ENCODE measurements around the gene ZNF407. TPM values are rescaled to one million over a fixed set of nuclear protein-coding genes. Genes with fewer than 3 reads are reported as not detected.

The ZNF407 gene
- total and polyA plus RNA-seq, 7 experiments from 2014 or later, result 6.8 to 31.3 (median 27.9) TPM

- H3K4me1 Mint-ChIP-seq, result peaks cover 0 to 4% (median 0%) of the 10 kb centered on the region in 7 donors
- H3K27me3 Mint-ChIP-seq, result no peaks in the 10 kb centered on the region
- DNase-seq, result no peak
Measured at GRCh38 chr18:74982946-74983635, 385.4 kb downstream of the ZNF407 start.

GRCh38 chr18:74989134-74989533, 391.5 kb downstream of the ZNF407 start:
- no peaks in the 10 kb centered on the region for H3K36me3 ChIP-seq (ENCODE audit: control insufficient read depth in 2 of 3, insufficient read depth in 3 of 3, low read length in 3 of 3)
- Mint-ChIP-seq H3K4me3 (no peak overlapping the region), H3K27ac (peak overlapping the region in 2 of 9 donors; percentile 16 to 33), H3K27me3 (no peaks in the 10 kb centered on the region), H3K9me3 (no peaks in the 10 kb centered on the region), H3K4me1 (peaks cover 18 to 45% (median 39%) of the 10 kb centered on the region in 7 donors), H3K36me3 (peaks cover 3 to 13% (median 11%) of the 10 kb centered on the region in 5 donors)
- H3K4me3 ChIP-seq (ENCODE audit: low read length), result no peak overlapping the region
- DNase-seq (no peak), ATAC-seq (no peak)
- no peaks in the 10 kb centered on the region for H3K9me3 ChIP-seq (ENCODE audit: control insufficient read depth in 2 of 3, low read length in 3 of 3)
- CTCF ChIA-PET, result no interaction called here
- H3K27me3 ChIP-seq (ENCODE audit: control insufficient read depth in 2 of 2, insufficient read depth in 2 of 2, low read length in 2 of 2), result no peaks in the 10 kb centered on the region
- intact Hi-C loops (cut with micrococcal nuclease), result no loop called here
- H3K27ac ChIP-seq (ENCODE audit: low read depth, low read length), result no peak overlapping the region
- peaks cover under 1 to 39% of the 10 kb centered on the region in 2 donors for H3K4me1 ChIP-seq (ENCODE audit: control insufficient read depth in 2 of 2, insufficient read depth in 2 of 2, low read length in 2 of 2)
- POLR2A ChIA-PET, result interaction anchor here (0.6 kb wide), 1 partner anchor 24 kb away, joined by 3 read pairs; no protein-coding TSS in a partner anchor

More at GRCh38 chr18:74982946-74983635, 385.4 kb downstream of the ZNF407 start:
- H3K9me3 Mint-ChIP-seq, result no peaks in the 10 kb centered on the region
- ATAC-seq, result peak; percentile 86
- peaks cover 1 to 38% (median 29%) of the 10 kb centered on the region in 5 donors for H3K36me3 Mint-ChIP-seq
- H3K4me3 ChIP-seq (ENCODE audit: low read length), result no peak overlapping the region
- no peak overlapping the region for H3K4me3 Mint-ChIP-seq
- CTCF ChIA-PET, result no interaction called here
- H3K36me3 ChIP-seq (ENCODE audit: control insufficient read depth in 2 of 3, insufficient read depth in 3 of 3, low read length in 3 of 3), result no peaks in the 10 kb centered on the region
- H3K27me3 ChIP-seq (ENCODE audit: control insufficient read depth in 2 of 2, insufficient read depth in 2 of 2, low read length in 2 of 2), result no peaks in the 10 kb centered on the region
- no peaks in the 10 kb centered on the region for H3K9me3 ChIP-seq (ENCODE audit: control insufficient read depth in 2 of 3, low read length in 3 of 3)
- no peak overlapping the region for H3K27ac ChIP-seq (ENCODE audit: low read depth, low read length)
- no peaks in the 10 kb centered on the region for H3K4me1 ChIP-seq (ENCODE audit: control insufficient read depth in 2 of 2, insufficient read depth in 2 of 2, low read length in 2 of 2)
- intact Hi-C loops (cut with micrococcal nuclease), result no loop called here
- POLR2A ChIA-PET, result no interaction called here
- peak overlapping the region in 1 of 9 donors; percentile 65 for H3K27ac Mint-ChIP-seq

- H3K9me3 ChIP-seq (ENCODE audit: control insufficient read depth in 2 of 3, low read length in 3 of 3), result no peaks in the 10 kb centered on the region
- Mint-ChIP-seq H3K4me1 (peaks cover 30 to 58% (median 50%) of the 10 kb centered on the region in 7 donors), H3K27ac (peak overlapping the region in 5 of 9 donors; percentile 48 to 92 (median 69)), H3K36me3 (peaks cover 4 to 20% (median 11%) of the 10 kb centered on the region in 5 donors), H3K27me3 (no peaks in the 10 kb centered on the region), H3K9me3 (no peaks in the 10 kb centered on the region), H3K4me3 (peak overlapping the region in 2 of 10 donors; percentile 51)
- intact Hi-C loops (cut with micrococcal nuclease), result loop anchor here in 1 of 2 donors (5.0 kb wide), 1 partner anchor 82 kb away; no protein-coding TSS in a partner anchor
- ChIA-PET CTCF (interaction anchor here (0.7 kb wide), 1 partner anchor 85 kb away, joined by 3 read pairs; no protein-coding TSS in a partner anchor), POLR2A (interaction anchor here (0.6 to 1.0 kb wide), 2 partner anchors 81 to 91 kb away, joined by 4 to 6 read pairs; no protein-coding TSS in a partner anchor)
- ATAC-seq, result peak; percentile 62
- DNase-seq, result no peak
- no peaks in the 10 kb centered on the region for H3K36me3 ChIP-seq (ENCODE audit: control insufficient read depth in 2 of 3, insufficient read depth in 3 of 3, low read length in 3 of 3)
- no peak overlapping the region for H3K27ac ChIP-seq (ENCODE audit: low read depth, low read length)
- H3K4me1 ChIP-seq (ENCODE audit: control insufficient read depth in 2 of 2, insufficient read depth in 2 of 2, low read length in 2 of 2), result peaks cover 10 to 48% of the 10 kb centered on the region in 2 donors
- peak overlapping the region; percentile 17 for H3K4me3 ChIP-seq (ENCODE audit: low read length)
- H3K27me3 ChIP-seq (ENCODE audit: control insufficient read depth in 2 of 2, insufficient read depth in 2 of 2, low read length in 2 of 2), result no peaks in the 10 kb centered on the region
Measured at GRCh38 chr18:74990563-74991081, 393.0 kb downstream of the ZNF407 start.

- H3K4me3 ChIP-seq (ENCODE audit: low read length), result peak overlapping the region; percentile 29
- peaks cover 27 to 54% (median 40%) of the 10 kb centered on the region in 7 donors for H3K4me1 Mint-ChIP-seq
Measured at GRCh38 chr18:74994502-74995418, 397.1 kb downstream of the ZNF407 start.

GRCh38 chr18:74995419-74995736, 397.7 kb downstream of the ZNF407 start:
- H3K9me3 Mint-ChIP-seq, result peaks cover 0 to 8% (median 0%) of the 10 kb centered on the region in 11 donors
- intact Hi-C loops (cut with micrococcal nuclease), result loop anchor here in 1 of 2 donors (2.0 kb wide), 1 partner anchor 45 kb away; no protein-coding TSS in a partner anchor

More at GRCh38 chr18:74994502-74995418, 397.1 kb downstream of the ZNF407 start:
- Histone ChIP-seq H3K27me3 (ENCODE audit: control insufficient read depth in 2 of 2, insufficient read depth in 2 of 2, low read length in 2 of 2) (no peaks in the 10 kb centered on the region), H3K36me3 (ENCODE audit: control insufficient read depth in 2 of 3, insufficient read depth in 3 of 3, low read length in 3 of 3) (no peaks in the 10 kb centered on the region), H3K4me1 (ENCODE audit: control insufficient read depth in 2 of 2, insufficient read depth in 2 of 2, low read length in 2 of 2) (peaks cover 10 to 55% of the 10 kb centered on the region in 2 donors), H3K9me3 (ENCODE audit: control insufficient read depth in 2 of 3, low read length in 3 of 3) (no peaks in the 10 kb centered on the region), H3K27ac (ENCODE audit: low read depth, low read length) (no peak overlapping the region)
- Mint-ChIP-seq H3K27ac (peak overlapping the region in 8 of 9 donors; percentile 21 to 87 (median 69)), H3K4me3 (peak overlapping the region in 7 of 10 donors; percentile 1 to 79 (median 44)), H3K36me3 (peaks cover 9 to 26% (median 22%) of the 10 kb centered on the region in 5 donors), H3K27me3 (no peaks in the 10 kb centered on the region), H3K9me3 (peaks cover 0 to 8% (median 0%) of the 10 kb centered on the region in 11 donors)
- DNase-seq, result peak in 1 of 9 donors; percentile 24
- ChIA-PET POLR2A (no interaction called here), CTCF (interaction anchor here (0.6 kb wide), 1 partner anchor 1700 kb away, joined by 3 read pairs; no protein-coding TSS in a partner anchor)
- intact Hi-C loops (cut with micrococcal nuclease), result loop anchor here in 1 of 2 donors (2.0 to 5.0 kb wide), 2 partner anchors 44 to 78 kb away; no protein-coding TSS in a partner anchor
- ATAC-seq, result peak; percentile 72

GRCh38 chr18:74996055-74996454, 398.4 kb downstream of the ZNF407 start:
- Mint-ChIP-seq H3K36me3 (peaks cover 9 to 26% (median 22%) of the 10 kb centered on the region in 5 donors), H3K27me3 (no peaks in the 10 kb centered on the region), H3K4me1 (peaks cover 23 to 42% (median 29%) of the 10 kb centered on the region in 7 donors), H3K4me3 (peak overlapping the region in 1 of 10 donors; percentile 17), H3K9me3 (peaks cover 0 to 8% (median 0%) of the 10 kb centered on the region in 11 donors), H3K27ac (peak overlapping the region in 1 of 9 donors; percentile 87)
- Histone ChIP-seq H3K27ac (ENCODE audit: low read depth, low read length) (no peak overlapping the region), H3K9me3 (ENCODE audit: control insufficient read depth in 2 of 3, low read length in 3 of 3) (no peaks in the 10 kb centered on the region), H3K27me3 (ENCODE audit: control insufficient read depth in 2 of 2, insufficient read depth in 2 of 2, low read length in 2 of 2) (no peaks in the 10 kb centered on the region), H3K4me1 (ENCODE audit: control insufficient read depth in 2 of 2, insufficient read depth in 2 of 2, low read length in 2 of 2) (peaks cover 10 to 43% of the 10 kb centered on the region in 2 donors), H3K36me3 (ENCODE audit: control insufficient read depth in 2 of 3, insufficient read depth in 3 of 3, low read length in 3 of 3) (no peaks in the 10 kb centered on the region), H3K4me3 (ENCODE audit: low read length) (no peak overlapping the region)
- peak; percentile 21 for ATAC-seq
- POLR2A ChIA-PET, result no interaction called here
- DNase-seq, result no peak
- intact Hi-C loops (cut with micrococcal nuclease), result no loop called here
- CTCF ChIA-PET, result no interaction called here

More at GRCh38 chr18:74995419-74995736, 397.7 kb downstream of the ZNF407 start:
- DNase-seq, result no peak
- Histone ChIP-seq H3K27ac (ENCODE audit: low read depth, low read length) (no peak overlapping the region), H3K9me3 (ENCODE audit: control insufficient read depth in 2 of 3, low read length in 3 of 3) (no peaks in the 10 kb centered on the region), H3K27me3 (ENCODE audit: control insufficient read depth in 2 of 2, insufficient read depth in 2 of 2, low read length in 2 of 2) (no peaks in the 10 kb centered on the region), H3K36me3 (ENCODE audit: control insufficient read depth in 2 of 3, insufficient read depth in 3 of 3, low read length in 3 of 3) (no peaks in the 10 kb centered on the region), H3K4me3 (ENCODE audit: low read length) (peak overlapping the region; percentile 10), H3K4me1 (ENCODE audit: control insufficient read depth in 2 of 2, insufficient read depth in 2 of 2, low read length in 2 of 2) (peaks cover 10 to 50% of the 10 kb centered on the region in 2 donors)
- H3K36me3 Mint-ChIP-seq, result peaks cover 9 to 26% (median 22%) of the 10 kb centered on the region in 5 donors
- no peak for ATAC-seq
- H3K4me3 Mint-ChIP-seq, result peak overlapping the region in 3 of 10 donors; percentile 57 to 79 (median 60)
- H3K27me3 Mint-ChIP-seq, result no peaks in the 10 kb centered on the region
- CTCF ChIA-PET, result interaction anchor here (0.6 kb wide), 1 partner anchor 1700 kb away, joined by 3 read pairs; no protein-coding TSS in a partner anchor
- POLR2A ChIA-PET, result no interaction called here
- H3K4me1 Mint-ChIP-seq, result peaks cover 26 to 49% (median 34%) of the 10 kb centered on the region in 7 donors
- H3K27ac Mint-ChIP-seq, result peak overlapping the region in 6 of 9 donors; percentile 21 to 87 (median 64)
